Stimulated activated CD4-positive, alpha-beta T cell treated with anti-CD3 and anti-CD28 coated beads, TNF-alpha, amount 100 ng/mL, for 1 hour (primary cell): Measurements from ENCODE around the gene TMEM164.

Experiments
- DNase-seq, 3 donors: peaks; one replicate each; pipeline ENCODE4 v3.0.0-alpha.2; 2020; ENCODE audit warnings: low read depth in 3 of 3, low spot score in 1 of 3

Gene TMEM164

GRCh38 chrX:110066488-110067225, 63.7 kb downstream of the TMEM164 start:
- no peak for DNase-seq

DNA sequence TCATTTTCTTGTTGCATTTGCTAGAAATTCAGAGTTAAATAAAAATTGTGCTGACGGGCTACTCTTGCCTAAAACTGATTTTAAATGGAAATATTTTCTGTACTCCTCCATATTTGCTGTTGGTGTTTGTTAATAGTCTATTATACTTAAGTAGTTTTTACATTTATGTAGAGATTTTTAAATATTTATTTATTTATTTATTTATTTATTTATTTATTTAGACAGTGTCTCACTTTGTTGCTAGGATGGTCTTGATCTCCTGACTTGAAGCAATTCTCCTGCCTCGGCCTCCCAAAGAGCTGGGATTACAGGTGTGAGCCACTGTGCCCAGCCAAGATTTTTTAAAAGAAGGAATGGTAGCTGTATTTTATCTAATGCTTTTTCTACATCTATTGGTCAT, 68.1 kb downstream of the TMEM164 start:
- DNase-seq = no peak

GRCh38 chrX:110081320-110081719, 78.4 kb downstream of the TMEM164 start:
- DNase-seq = no peak

DNA sequence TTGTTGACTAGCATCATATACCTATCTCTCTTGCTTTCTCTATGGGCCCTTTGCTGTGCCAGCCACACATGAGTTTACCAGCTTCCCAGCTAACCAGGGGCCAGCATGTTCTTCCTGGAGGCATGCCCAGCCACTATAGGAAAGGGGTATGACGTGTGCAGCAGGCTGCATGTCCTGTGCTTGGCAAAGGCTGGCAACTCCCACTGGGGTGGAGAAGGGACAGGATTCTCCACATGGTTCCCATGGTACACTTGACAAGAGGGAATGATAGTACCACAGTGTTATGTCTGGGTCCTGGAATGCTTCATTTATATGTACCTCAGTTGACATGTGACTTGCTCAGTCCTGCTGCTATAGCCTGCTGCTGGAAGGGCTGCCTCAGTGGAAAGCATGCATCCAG, 78.8 kb downstream of the TMEM164 start:
- no peak for DNase-seq

GRCh38 chrX:110082161-110082560, 79.2 kb downstream of the TMEM164 start:
- no peak for DNase-seq

DNA sequence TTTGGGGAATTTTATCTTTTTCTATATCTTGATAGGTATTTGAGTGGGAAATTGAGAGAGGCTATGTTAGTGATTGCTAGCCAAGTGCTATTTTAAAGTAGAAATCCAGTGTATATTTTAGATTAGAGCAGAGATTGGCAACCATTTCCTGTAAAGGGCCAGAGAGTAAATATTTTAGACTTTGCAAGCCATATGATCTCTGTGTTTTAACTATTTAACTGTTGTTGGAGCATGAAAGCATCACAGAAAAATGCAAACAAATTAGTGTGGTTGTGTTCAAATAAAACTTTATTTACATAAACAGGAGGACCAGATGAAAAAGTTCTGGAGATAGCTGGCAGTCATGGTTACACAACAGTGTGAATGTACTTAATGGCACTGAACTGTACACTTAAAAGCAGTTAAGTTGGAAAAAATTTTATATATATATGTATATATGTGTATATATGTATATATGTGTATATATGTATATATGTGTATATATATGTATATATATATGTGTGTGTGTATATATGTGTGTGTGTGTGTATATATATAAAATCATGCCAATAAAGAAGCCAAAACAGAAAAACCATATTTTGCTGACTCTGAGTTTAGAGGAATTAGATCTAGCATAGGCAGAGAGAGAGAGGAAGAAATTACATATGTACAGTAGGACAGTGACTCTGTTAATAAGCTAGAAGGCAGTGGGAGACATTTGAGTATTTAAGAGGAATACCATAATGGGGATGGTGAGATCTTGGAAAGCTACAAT, 83.4 kb downstream of the TMEM164 start:
- no peak for DNase-seq

DNA sequence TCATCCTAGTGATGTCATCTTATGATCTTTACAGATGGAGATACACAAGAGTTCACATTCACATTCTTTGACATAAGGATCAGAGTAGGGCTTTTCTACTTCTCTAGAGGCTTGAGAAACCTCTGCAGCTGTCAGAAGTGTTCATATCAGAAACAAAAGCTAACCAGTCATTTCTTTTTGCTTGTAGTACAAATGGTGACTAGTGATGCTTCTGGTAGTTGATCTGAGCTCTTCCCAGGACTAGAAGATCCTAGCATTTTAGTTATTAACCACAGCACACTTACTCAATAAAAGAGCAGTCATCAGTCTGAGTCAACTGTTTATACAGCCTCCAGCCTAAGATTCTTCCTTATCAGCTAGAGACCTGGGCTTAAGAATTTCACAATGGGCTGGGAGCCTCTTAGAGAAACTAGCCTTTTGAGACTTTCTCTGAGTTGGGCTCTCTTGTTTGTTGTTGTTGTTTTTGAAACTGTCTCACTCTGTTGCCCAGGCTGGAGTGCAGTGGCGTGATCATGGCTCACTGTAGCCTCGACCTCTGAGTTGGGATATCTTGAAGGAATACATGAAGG, 84.1 kb downstream of the TMEM164 start:
- no peak for DNase-seq

- no peak for DNase-seq
Observed at GRCh38 chrX:110087485-110088356, 84.8 kb downstream of the TMEM164 start.

DNA sequence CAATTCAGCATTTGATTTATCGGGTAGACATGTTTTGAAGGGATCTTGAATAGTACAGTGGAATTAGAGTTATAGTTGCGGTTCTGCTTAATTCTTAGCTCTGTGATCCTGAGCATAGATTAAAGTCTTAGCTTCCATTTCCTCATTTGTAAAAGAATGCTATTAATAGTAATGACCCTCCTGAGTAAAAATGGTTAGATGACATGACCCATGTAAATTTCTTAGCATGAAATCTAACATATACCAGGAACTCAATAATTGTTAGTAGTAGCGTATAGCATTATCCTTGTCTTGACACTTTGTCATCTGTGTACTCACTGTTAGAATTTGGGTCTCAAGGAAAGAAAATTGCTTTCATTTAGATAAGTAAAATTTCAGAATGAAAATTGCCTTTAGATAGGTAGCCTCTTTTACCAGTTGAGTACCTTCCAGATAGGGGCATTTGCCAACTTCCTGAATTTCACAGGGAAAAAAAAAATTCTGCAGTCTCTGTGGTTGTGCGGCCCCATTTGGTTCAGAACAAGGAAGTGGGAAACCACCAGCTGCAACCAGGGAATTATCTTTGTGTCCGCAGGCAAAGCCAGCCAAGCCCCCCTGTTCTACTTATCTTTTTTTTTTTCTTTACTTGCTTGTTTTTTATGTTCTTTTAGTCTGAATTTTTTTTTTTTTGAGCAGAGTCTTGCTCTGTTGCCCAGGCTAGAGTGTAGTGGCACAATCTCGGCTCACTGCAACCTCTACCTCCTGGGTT, 86.9 kb downstream of the TMEM164 start:
- DNase-seq = no peak

DNA sequence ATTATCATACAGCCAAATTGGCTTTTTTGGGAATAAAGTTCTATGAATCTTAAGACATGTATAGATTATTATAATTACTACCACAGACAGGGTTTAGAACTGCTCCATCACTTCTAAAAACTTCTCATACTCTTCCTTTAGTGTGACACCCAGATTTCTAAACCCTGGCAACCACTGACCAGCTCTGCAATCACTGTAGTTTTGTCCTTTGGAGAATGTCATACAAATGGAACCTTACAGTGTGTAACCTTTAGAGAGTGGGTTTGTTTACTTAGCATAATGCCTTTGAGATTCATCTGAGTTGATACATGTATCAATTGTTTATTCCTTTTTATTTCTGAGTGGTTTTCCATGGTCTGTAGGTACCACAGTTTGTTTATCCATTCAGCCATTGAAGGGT, 95.0 kb downstream of the TMEM164 start:
- no peak for DNase-seq

GRCh38 chrX:110103344-110103743, 100.4 kb downstream of the TMEM164 start:
- DNase-seq = no peak

GRCh38 chrX:110104078-110104477, 101.2 kb downstream of the TMEM164 start:
- DNase-seq = no peak

GRCh38 chrX:110108381-110108821, 105.5 kb downstream of the TMEM164 start:
- DNase-seq = no peak

DNA sequence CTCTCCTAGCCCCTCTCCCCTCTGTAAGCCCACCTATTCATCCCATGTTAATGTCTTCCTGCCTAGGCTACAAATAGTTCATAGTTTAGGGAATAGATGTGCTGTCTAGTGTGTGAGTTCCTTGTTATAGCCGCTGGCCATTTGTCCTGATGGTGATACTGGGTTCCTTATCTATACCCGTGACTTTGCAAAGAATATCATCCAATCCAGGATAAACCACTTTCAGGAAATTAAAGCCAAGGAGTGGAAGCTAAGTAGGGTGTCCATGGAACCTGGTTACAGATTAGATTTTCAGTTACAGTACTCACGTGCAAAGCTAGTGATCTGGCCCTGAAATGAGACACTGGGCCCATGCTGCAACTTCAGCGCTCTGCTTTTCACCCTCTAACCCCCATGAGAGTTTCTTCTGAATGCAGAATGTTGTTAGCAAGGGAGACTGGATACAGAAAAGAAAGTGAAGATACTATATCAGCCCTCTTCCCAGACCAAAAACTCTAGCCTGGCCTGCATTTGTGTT, 111.4 kb downstream of the TMEM164 start:
- DNase-seq = no peak

- no peak for DNase-seq
Observed at GRCh38 chrX:110116066-110116980, 113.4 kb downstream of the TMEM164 start.

DNA sequence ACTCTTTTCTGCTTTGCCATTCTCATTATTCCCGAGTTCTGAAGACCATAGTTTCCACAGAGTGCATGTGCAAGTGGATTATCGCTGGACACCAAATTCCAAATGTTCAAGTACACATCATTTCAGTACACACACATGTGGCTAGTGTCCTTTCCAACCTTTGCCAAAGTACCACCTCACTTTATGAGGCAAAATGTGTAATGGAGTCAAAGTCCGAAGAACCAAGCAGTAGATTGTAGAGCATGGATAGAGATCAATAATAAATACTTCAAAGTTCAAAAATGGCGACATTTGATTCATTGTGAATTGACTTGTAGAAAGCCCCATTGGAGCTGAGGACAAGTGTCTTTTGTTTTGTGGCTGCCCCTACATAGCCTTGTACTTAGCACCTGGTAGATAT, 115.6 kb downstream of the TMEM164 start:
- DNase-seq = no peak

GRCh38 chrX:110119480-110119879, 116.6 kb downstream of the TMEM164 start:
- DNase-seq = no peak

- DNase-seq = no peak
Observed at GRCh38 chrX:110120025-110120424, 117.1 kb downstream of the TMEM164 start.

- no peak for DNase-seq
Observed at GRCh38 chrX:110123331-110123782, 120.4 kb downstream of the TMEM164 start.
